Kidney (tissue), 22 donors: ENCODE data around the gene ULK4. TPM values are rescaled to one million over a fixed set of nuclear protein-coding genes. Genes with fewer than 3 reads are reported as not detected.

ENCODE experiments used
- DNase-seq, 5 donors: peaks; one replicate each; pipeline ENCODE4 v3.0.0-alpha.2; 2013 to 2020
- FAIRE-seq: peaks from 2 replicates; lab custom pipeline; 2012; peaks lifted over from hg19 to GRCh38; lab: Jason Lieb, UNC
- H3K27ac ChIP-seq, 2 donors: one replicate each; pipeline ENCODE4 v1.7.0; 2013; ENCODE audit warnings: low read depth in 2 of 2, low read length in 2 of 2, inconsistent platforms in 1 of 2
- H3K27me3 ChIP-seq: one replicate; pipeline ENCODE4 v1.7.1; 2013; ENCODE audit warnings: low read length, inconsistent platforms; ENCODE audit not compliant: control insufficient read depth, insufficient read depth
- H3K36me3 ChIP-seq, 3 donors: one replicate each; pipeline versions ENCODE4 v1.7.0 to v1.7.1; 2013; ENCODE audit warnings: low read length in 3 of 3, control low read depth in 1 of 3, inconsistent platforms in 1 of 3; ENCODE audit not compliant: insufficient read depth in 3 of 3, control insufficient read depth in 2 of 3
- H3K4me1 ChIP-seq, 3 donors: one replicate each; pipeline versions ENCODE4 v1.7.0 to v1.7.1; 2013; ENCODE audit warnings: low read length in 3 of 3, inconsistent platforms in 1 of 3, low read depth in 1 of 3; ENCODE audit not compliant: control insufficient read depth in 2 of 3, insufficient read depth in 2 of 3
- H3K4me3 ChIP-seq, 3 donors: one replicate each; pipeline versions ENCODE4 v1.7.0 to v1.8.1; 2013; ENCODE audit warnings: low read length in 3 of 3, control low read depth in 1 of 3, inconsistent platforms in 1 of 3
- H3K9ac ChIP-seq, 3 donors: one replicate each; pipeline versions ENCODE4 v1.7.0 to v1.7.1; 2013; ENCODE audit warnings: low read length in 3 of 3, control low read depth in 1 of 3, inconsistent platforms in 1 of 3
- H3K9me3 ChIP-seq, 3 donors: one replicate each; pipeline versions ENCODE4 v1.7.0 to v1.7.1; 2013; ENCODE audit warnings: low read length in 3 of 3, control low read depth in 1 of 3, inconsistent platforms in 1 of 3; ENCODE audit not compliant: control insufficient read depth in 2 of 3, insufficient read depth in 1 of 3
- CTCF ChIP-seq: IDR thresholded peaks from 3 replicates; pipeline ENCODE4 v1.5.1; 2012; ENCODE audit warnings: mild to moderate bottlenecking, moderate library complexity, borderline replicate concordance; ENCODE audit not compliant: insufficient read depth; ENCODE audit errors: extremely low read depth
- intact Hi-C: fragments of 100-400 bp; cut with DNase I; formaldehyde crosslinking; loops from one replicate; pipeline ENCODE4 v1.11.1; 2022
- long read RNA-seq, 10 donors: library from polyadenylated mRNA in 1 of 10; unstranded in 1 of 10; transcript quantifications; one replicate each; pipeline ENCODE4 v2.0.0 and lab custom pipeline, GENCODE V29; 2021 to 2026
- polyA plus RNA-seq: library from polyadenylated mRNA; stranded (reverse); fragments of 350-450 nt; fragmentation: Illumina TruSeq; extraction: RNeasy Lipid Tissue Mini Kit (QIAGEN cat#74804); gene quantifications from one replicate; pipeline ENCODE4 v1.2.3, GENCODE V29; 2014; ENCODE audit warnings: low read depth, low replicate concordance; ENCODE audit not compliant: insufficient read depth
- total RNA-seq: library from RNA; stranded (reverse); fragmentation: NEBNext Ultra II Directional; extraction: Animal tissue kit (Norgen Biotek cat#: 25700); gene quantifications from one replicate; pipeline ENCODE4 v1.2.1, GENCODE V29; 2021
- donor health status: control.
- donor health status: control.
- donor health status: control.
- donor health status: control.
- donor health status: control.
- donor health status: DM: yes; HTN: yes; CAD: no.
- donor health status: Normal renal cell carcinoma (clear cell type).

The ULK4 gene
- total RNA-seq (20.5 TPM), polyA plus RNA-seq (4.6 TPM)
- long read RNA-seq, donor 1, result 0 reads
- long read RNA-seq, donor 2, result 0 reads
- long read RNA-seq, donor 3, full-length matches to known transcripts, result 1 of 1 reads
- long read RNA-seq, donor 3, partial matches to known transcripts, result 0 of 1 reads
- long read RNA-seq, donor 3, other reads (novel, unspliced or antisense), result 0 of 1 reads
- long read RNA-seq, donor 4, result 0 reads
- long read RNA-seq, donor 5, result 0 reads
- long read RNA-seq, donor 6, result 0 reads
- long read RNA-seq, donor 7, partial matches to known transcripts, result 3 of 7 reads
- long read RNA-seq, donor 7, other reads (novel, unspliced or antisense), result 4 of 7 reads
- long read RNA-seq, donor 8, result 0 reads
- long read RNA-seq, donor 9, result 0 reads
- long read RNA-seq, donor 10, result 0 reads

DNA sequence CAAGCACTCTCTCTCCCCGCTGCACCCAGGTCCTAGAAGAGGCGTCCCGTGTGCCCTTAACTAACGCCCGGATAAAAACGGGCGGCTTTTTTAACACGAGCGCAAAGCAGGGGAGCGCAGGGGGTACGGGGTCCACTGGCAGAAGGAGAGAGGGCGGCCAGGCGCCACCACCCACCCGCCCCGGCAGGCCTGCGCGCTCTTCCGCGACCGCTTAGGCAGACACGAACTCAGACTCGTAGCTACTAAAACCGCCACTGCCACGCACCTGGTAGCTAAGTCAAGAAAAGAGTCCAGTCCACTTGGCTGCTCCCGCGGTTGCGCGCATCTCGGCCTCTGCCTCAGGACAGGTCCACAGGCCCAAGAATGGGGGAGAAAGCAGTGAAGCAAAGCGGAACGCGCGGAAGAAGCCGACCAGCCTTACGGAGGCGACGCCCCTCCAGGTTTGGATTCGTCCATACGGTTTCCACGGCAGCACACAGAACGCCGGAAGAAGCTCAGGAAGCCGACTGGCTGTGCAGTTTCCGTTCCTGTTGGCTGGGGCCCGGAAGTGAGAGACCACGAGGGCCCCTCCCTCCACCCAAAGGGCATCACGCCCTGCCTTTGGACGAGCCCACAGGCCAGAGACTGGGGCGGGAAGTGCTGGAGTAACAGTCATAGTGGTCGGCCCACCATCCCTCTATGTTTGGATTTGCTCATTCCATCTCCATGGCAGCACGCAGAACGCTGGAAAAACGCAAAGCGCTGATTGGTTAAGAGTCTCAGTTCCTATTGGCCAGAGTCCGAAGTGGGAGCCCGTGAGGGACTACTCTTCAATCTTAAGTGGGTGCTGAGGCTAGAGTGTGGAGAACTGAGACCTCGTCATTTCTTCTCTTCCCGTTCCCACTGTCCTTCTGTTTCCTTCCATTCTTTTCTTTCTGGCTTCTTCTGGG is at the start of gene ULK4:
Gene ULK4 (minus strand): TSS at position 353 of the 929 bp plus-strand sequence. CDS start 7,344 bp downstream, outside the sequence.
- no peaks in the 10 kb centered on the region for H3K27me3 ChIP-seq
- intact Hi-C loops, result no loop called here
- no peak for TF ChIP-seq CTCF
- DNase-seq (peak; percentile 98 to 100 (median 99)), FAIRE-seq (peak; percentile 97)
- H3K9me3 ChIP-seq, result no peaks in the 10 kb centered on the region
- peak within 1 kb of the TSS; percentile 74 to 80 for H3K27ac ChIP-seq
- H3K4me1 ChIP-seq, result peaks cover 0 to 7% (median 0%) of the 10 kb centered on the region in 3 donors
- H3K4me3 ChIP-seq, result peak within 1 kb of the TSS; percentile 81 to 97 (median 87)
- peak within 1 kb of the TSS; percentile 34 to 80 (median 76) for H3K9ac ChIP-seq
- H3K36me3 ChIP-seq, result no peaks in the 10 kb centered on the region

DNA sequence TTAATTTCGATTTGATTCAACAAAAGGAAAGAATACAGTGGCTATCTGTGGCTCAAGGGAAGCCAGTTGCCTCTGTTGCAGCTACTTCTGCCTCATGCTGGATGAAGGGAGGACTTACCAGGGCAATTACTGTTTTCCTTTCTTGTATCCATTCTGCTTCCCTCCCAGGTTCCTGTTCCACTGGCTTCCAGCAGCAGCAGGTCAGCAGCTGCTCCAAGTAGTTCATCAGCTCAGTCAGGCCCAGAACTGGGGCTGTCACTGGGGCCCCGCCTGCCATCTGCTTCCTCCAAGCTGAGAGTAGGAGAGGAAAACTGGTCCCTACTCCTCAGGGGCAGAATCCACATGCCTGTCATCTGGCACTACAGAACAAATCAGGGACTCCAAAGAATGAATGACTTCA is 48.6 kb upstream of the ULK4 start:
- Histone ChIP-seq H3K27ac (no peak overlapping the region), H3K4me3 (no peak overlapping the region), H3K36me3 (no peaks in the 10 kb centered on the region), H3K27me3 (no peaks in the 10 kb centered on the region), H3K9ac (no peak overlapping the region), H3K9me3 (no peaks in the 10 kb centered on the region), H3K4me1 (peaks cover 0 to 7% (median 2%) of the 10 kb centered on the region in 3 donors)
- intact Hi-C loops, result loop anchor here (10.0 kb wide), 1 partner anchor 64 kb away; no protein-coding TSS in a partner anchor
- DNase-seq (peak in 1 of 5 donors; percentile 26), FAIRE-seq (no peak)
- no peak for TF ChIP-seq CTCF

DNA sequence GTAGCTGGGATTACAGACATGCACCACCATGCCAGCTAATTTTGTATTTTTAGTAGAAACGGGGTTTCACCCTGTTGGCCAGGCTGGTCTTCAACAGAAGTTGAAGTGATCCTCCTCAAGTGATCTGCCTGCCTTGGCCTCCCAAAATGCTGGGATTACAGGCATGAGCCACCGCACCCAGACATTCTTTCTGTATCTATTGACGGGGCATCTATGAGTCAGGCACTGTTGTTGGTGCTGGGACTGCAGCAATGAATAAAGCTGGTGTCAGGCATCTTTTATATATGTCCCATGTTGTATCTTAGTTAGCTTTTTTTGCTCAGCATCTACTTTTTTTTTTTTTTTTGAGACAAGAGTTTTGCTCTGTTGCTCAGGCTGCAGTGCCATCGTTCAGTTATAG is 47.6 kb upstream of the ULK4 start:
- FAIRE-seq, result no peak

More for the DNA sequence above, 47.6 kb upstream of the ULK4 start:
- Histone ChIP-seq H3K27me3 (no peaks in the 10 kb centered on the region), H3K4me3 (no peak overlapping the region), H3K4me1 (peaks cover 0 to 2% (median 0%) of the 10 kb centered on the region in 3 donors), H3K9ac (no peak overlapping the region), H3K9me3 (no peaks in the 10 kb centered on the region), H3K27ac (no peak overlapping the region), H3K36me3 (no peaks in the 10 kb centered on the region)
- TF ChIP-seq CTCF, result no peak
- intact Hi-C loops, result no loop called here
- DNase-seq, result no peak
